ENCODE measurements around the gene BABAM2. TPM values are rescaled to one million over a fixed set of nuclear protein-coding genes. Genes with fewer than 3 reads are reported as not detected.

Gene BABAM2
- total RNA-seq, 1 experiment from 2014 or later: 46.1 TPM

DNA sequence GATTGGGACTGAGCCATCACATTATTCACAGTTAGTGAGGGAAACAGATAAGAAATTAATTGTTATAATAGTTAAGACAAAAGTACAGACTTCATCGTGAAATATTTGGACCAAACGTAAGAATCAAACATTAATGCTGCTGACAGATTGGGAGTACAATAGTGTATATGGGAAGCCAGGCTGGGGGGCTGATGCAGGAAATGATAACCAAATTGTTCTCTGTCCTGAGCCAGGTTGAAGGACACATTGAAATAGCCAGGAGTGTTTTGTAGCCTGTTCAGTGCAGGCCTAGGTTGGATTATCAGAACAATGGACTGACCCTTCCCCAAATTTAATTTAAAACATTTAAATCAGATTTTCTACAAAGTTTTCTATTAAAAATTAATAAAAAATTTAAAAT, 203.2 kb downstream of the BABAM2 start:
- intact Hi-C loops (cut with micrococcal nuclease; ENCODE audit: unreplicated experiment): no loop called here
- BruUV-seq (replicated peaks): no TSS peak

DNA sequence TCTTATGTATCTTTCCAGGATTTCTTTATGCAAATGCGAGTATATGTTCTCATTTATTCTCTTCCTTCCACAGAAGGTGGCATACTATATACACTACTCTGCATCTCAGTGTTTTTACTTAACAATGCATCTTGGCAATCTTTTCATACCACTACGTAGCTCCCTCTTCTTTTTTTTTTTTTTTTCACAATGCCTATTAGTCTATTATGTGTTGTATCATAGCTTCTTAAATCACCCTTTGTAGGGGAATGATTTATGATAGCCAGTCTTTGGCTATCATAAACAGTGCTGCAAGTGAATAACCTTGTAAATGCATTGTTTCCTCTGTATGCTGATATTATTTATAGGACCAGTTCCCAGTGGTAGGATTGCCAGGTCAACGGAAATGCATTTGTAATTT, 204.2 kb downstream of the BABAM2 start:
- Histone ChIP-seq H3K27me3 (ENCODE audit: insufficient read depth, low read depth) (no peaks in the 10 kb centered on the region), H4K20me1 (ENCODE audit: insufficient read depth) (no peaks in the 10 kb centered on the region), H3K27ac (no peak overlapping the region), H3K9me3 (ENCODE audit: insufficient read depth, low read depth) (no peaks in the 10 kb centered on the region), H3K4me3 (no peak overlapping the region), H3K79me2 (ENCODE audit: low read depth) (no peaks in the 10 kb centered on the region; the same call in 1 of the 2 replicates), H2AFZ (no peak overlapping the region), H3K4me2 (no peak overlapping the region), H3K9me2 (ENCODE audit: insufficient read depth) (no peaks in the 10 kb centered on the region), H3F3A (ENCODE audit: insufficient read depth, low read depth) (no peaks in the 10 kb centered on the region), H3K36me3 (ENCODE audit: low read depth) (no peaks in the 10 kb centered on the region), H3K4me1 (replicated peaks; ENCODE audit: insufficient read depth) (no peaks in the 10 kb centered on the region)
- no TSS peak for BruUV-seq (replicated peaks)
- ChIA-PET CTCF (no interaction called here), POLR2A (ENCODE audit: unreplicated experiment) (no interaction called here)
- no peak for DNase-seq
- TF ChIP-seq, protein P1, sequence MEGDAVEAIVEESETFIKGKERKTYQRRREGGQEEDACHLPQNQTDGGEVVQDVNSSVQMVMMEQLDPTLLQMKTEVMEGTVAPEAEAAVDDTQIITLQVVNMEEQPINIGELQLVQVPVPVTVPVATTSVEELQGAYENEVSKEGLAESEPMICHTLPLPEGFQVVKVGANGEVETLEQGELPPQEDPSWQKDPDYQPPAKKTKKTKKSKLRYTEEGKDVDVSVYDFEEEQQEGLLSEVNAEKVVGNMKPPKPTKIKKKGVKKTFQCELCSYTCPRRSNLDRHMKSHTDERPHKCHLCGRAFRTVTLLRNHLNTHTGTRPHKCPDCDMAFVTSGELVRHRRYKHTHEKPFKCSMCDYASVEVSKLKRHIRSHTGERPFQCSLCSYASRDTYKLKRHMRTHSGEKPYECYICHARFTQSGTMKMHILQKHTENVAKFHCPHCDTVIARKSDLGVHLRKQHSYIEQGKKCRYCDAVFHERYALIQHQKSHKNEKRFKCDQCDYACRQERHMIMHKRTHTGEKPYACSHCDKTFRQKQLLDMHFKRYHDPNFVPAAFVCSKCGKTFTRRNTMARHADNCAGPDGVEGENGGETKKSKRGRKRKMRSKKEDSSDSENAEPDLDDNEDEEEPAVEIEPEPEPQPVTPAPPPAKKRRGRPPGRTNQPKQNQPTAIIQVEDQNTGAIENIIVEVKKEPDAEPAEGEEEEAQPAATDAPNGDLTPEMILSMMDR (conservative IDR thresholded peaks at IDR 0.05): no peak
- no peak for TF ChIP-seq EZH2 (IDR thresholded peaks at IDR 0.05; ENCODE audit: low read depth)
- intact Hi-C loops (cut with micrococcal nuclease; ENCODE audit: unreplicated experiment): no loop called here

More for the DNA sequence above, 203.2 kb downstream of the BABAM2 start:
- Histone ChIP-seq H3K27me3 (ENCODE audit: insufficient read depth, low read depth) (no peaks in the 10 kb centered on the region), H3K9me3 (ENCODE audit: insufficient read depth, low read depth) (no peaks in the 10 kb centered on the region), H3K9me2 (ENCODE audit: insufficient read depth) (no peaks in the 10 kb centered on the region), H3F3A (ENCODE audit: insufficient read depth, low read depth) (no peaks in the 10 kb centered on the region), H3K4me1 (replicated peaks; ENCODE audit: insufficient read depth) (peaks cover 8% of the 10 kb centered on the region), H3K79me2 (ENCODE audit: low read depth) (no peaks in the 10 kb centered on the region), H3K36me3 (ENCODE audit: low read depth) (no peaks in the 10 kb centered on the region), H3K27ac (no peak overlapping the region), H2AFZ (no peak overlapping the region), H3K4me2 (no peak overlapping the region), H3K4me3 (no peak overlapping the region), H4K20me1 (ENCODE audit: insufficient read depth) (no peaks in the 10 kb centered on the region)
- no peak for TF ChIP-seq EZH2 (IDR thresholded peaks at IDR 0.05; ENCODE audit: low read depth)
- TF ChIP-seq, protein P1 (conservative IDR thresholded peaks at IDR 0.05): no peak
- no peak for DNase-seq
- ChIA-PET POLR2A (ENCODE audit: unreplicated experiment) (no interaction called here), CTCF (no interaction called here)

DNA sequence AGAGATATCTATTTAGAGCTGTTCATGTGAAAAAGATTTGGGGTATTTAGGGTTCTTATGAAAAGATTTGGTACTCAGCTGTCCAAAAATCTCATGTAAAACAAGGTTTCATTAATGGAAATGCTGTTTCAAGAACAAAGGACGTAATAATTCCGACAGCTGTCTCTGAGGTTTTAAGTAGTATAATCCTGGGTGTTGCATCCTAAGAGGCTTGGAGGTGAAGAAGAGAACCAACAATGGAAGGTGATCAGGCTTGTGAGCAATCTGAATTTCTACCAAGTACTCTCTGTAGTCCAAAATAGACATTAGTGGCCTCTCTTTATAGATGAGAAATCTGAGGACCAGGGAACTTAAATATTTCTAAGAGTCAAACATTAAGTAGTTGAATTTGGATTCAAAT, 205.1 kb downstream of the BABAM2 start:
- CTCF ChIA-PET: no interaction called here
- no peak overlapping the region for H3K4me2 ChIP-seq
- H3K9me2 ChIP-seq (ENCODE audit: insufficient read depth): no peaks in the 10 kb centered on the region
- BruUV-seq (replicated peaks): no TSS peak
- intact Hi-C loops (cut with micrococcal nuclease; ENCODE audit: unreplicated experiment): no loop called here
- DNase-seq: no peak
- no peak overlapping the region for H3K4me3 ChIP-seq
- TF ChIP-seq EZH2 (IDR thresholded peaks at IDR 0.05; ENCODE audit: low read depth): no peak
- TF ChIP-seq, protein P1 (conservative IDR thresholded peaks at IDR 0.05): no peak
- H3K27ac ChIP-seq: no peak overlapping the region
- no peaks in the 10 kb centered on the region for H3K4me1 ChIP-seq (replicated peaks; ENCODE audit: insufficient read depth)
- no peaks in the 10 kb centered on the region for H3F3A ChIP-seq (ENCODE audit: insufficient read depth, low read depth)
- H3K9me3 ChIP-seq (ENCODE audit: insufficient read depth, low read depth): no peaks in the 10 kb centered on the region
- H4K20me1 ChIP-seq (ENCODE audit: insufficient read depth): no peaks in the 10 kb centered on the region
- no peaks in the 10 kb centered on the region for H3K36me3 ChIP-seq (ENCODE audit: low read depth)
- POLR2A ChIA-PET (ENCODE audit: unreplicated experiment): no interaction called here
- H3K79me2 ChIP-seq (ENCODE audit: low read depth): no peaks in the 10 kb centered on the region; the same call in 1 of the 2 replicates
- H3K27me3 ChIP-seq (ENCODE audit: insufficient read depth, low read depth): no peaks in the 10 kb centered on the region
- H2AFZ ChIP-seq: no peak overlapping the region
